Central memory CD8-positive, alpha-beta T cell (primary cell): ENCODE data around the gene CLEC20A.

Experiments used
- ATAC-seq: fragments of 150-1000 bp; cut with Tn5 transposase; replicated peaks from 2 replicates; pipeline ENCODE4 v1.10.0; 2022; ENCODE audit warnings: mild to moderate bottlenecking, moderate FRiP score, moderate number of reproducible peaks; ENCODE audit not compliant: poor library complexity, severe bottlenecking; ENCODE audit errors: extremely low read depth
- DNase-seq, 2 donors: peaks; one replicate each; pipeline ENCODE4 v3.0.0; 2021; ENCODE audit warnings: low spot score in 2 of 2
- H3K27ac Mint-ChIP-seq: one replicate; pipeline ENCODE4 v1.8.0; 2022; ENCODE audit warnings: low read depth, mild to moderate bottlenecking, moderate library complexity, mixed read lengths
- H3K27me3 Mint-ChIP-seq: one replicate; pipeline ENCODE4 v1.8.0; 2022; ENCODE audit warnings: mixed read lengths
- H3K36me3 Mint-ChIP-seq: one replicate; pipeline ENCODE4 v1.8.0; 2022; ENCODE audit warnings: mild to moderate bottlenecking, moderate library complexity, mixed read lengths; ENCODE audit not compliant: insufficient read depth
- H3K4me1 Mint-ChIP-seq: one replicate; pipeline ENCODE4 v1.8.0; 2022; ENCODE audit warnings: mixed read lengths
- H3K4me3 Mint-ChIP-seq: one replicate; pipeline ENCODE4 v1.8.0; 2022; ENCODE audit warnings: mild to moderate bottlenecking, moderate library complexity, mixed read lengths
- H3K9me3 Mint-ChIP-seq: one replicate; pipeline ENCODE4 v1.8.0; 2022; ENCODE audit warnings: mixed read lengths

The CLEC20A gene

GRCh38 chr1:178490967-178491366, 5.8 kb downstream of the CLEC20A start:
- no peak for ATAC-seq
- H3K36me3 Mint-ChIP-seq = no peaks in the 10 kb centered on the region
- no peak overlapping the region for H3K27ac Mint-ChIP-seq
- no peak overlapping the region for H3K4me3 Mint-ChIP-seq
- no peak for DNase-seq
- peaks cover 38% of the 10 kb centered on the region for H3K27me3 Mint-ChIP-seq
- no peaks in the 10 kb centered on the region for H3K9me3 Mint-ChIP-seq
- H3K4me1 Mint-ChIP-seq = no peaks in the 10 kb centered on the region

- no peaks in the 10 kb centered on the region for H3K4me1 Mint-ChIP-seq
- H3K9me3 Mint-ChIP-seq = no peaks in the 10 kb centered on the region
- H3K27me3 Mint-ChIP-seq = peaks cover 38% of the 10 kb centered on the region
- no peak overlapping the region for H3K27ac Mint-ChIP-seq
- no peaks in the 10 kb centered on the region for H3K36me3 Mint-ChIP-seq
- ATAC-seq (no peak), DNase-seq (no peak)
- no peak overlapping the region for H3K4me3 Mint-ChIP-seq
Observed at GRCh38 chr1:178490136-178490535, 6.6 kb downstream of the CLEC20A start.

DNA sequence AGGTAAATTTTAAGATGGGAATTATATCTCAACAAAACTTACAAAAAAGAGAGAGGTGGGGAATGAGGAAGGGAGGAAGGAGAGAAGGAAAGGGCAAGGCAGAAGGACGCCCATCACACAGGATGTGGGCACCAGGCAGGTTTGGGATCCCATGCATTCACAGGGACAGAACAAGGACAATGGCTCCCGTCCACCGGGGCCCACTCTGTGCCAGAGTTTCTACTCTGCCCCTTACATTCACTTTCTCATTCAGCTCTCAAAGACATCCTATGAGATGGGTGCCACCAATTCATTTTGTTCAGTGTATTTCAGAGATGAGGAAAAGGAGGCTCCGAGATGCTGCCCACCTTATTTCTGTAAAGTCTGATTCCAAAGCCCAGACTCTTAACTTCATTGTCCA, 7.4 kb downstream of the CLEC20A start:
- no peak overlapping the region for H3K4me3 Mint-ChIP-seq
- ATAC-seq (no peak), DNase-seq (no peak)
- H3K9me3 Mint-ChIP-seq = no peaks in the 10 kb centered on the region
- H3K36me3 Mint-ChIP-seq = no peaks in the 10 kb centered on the region
- no peaks in the 10 kb centered on the region for H3K4me1 Mint-ChIP-seq
- peaks cover 38% of the 10 kb centered on the region for H3K27me3 Mint-ChIP-seq
- H3K27ac Mint-ChIP-seq = no peak overlapping the region

- Mint-ChIP-seq H3K27ac (no peak overlapping the region), H3K36me3 (no peaks in the 10 kb centered on the region), H3K9me3 (no peaks in the 10 kb centered on the region), H3K27me3 (peaks cover 38% of the 10 kb centered on the region), H3K4me3 (no peak overlapping the region), H3K4me1 (no peaks in the 10 kb centered on the region)
- ATAC-seq (no peak), DNase-seq (no peak)
Observed at GRCh38 chr1:178488393-178488792, 8.4 kb downstream of the CLEC20A start.

DNA sequence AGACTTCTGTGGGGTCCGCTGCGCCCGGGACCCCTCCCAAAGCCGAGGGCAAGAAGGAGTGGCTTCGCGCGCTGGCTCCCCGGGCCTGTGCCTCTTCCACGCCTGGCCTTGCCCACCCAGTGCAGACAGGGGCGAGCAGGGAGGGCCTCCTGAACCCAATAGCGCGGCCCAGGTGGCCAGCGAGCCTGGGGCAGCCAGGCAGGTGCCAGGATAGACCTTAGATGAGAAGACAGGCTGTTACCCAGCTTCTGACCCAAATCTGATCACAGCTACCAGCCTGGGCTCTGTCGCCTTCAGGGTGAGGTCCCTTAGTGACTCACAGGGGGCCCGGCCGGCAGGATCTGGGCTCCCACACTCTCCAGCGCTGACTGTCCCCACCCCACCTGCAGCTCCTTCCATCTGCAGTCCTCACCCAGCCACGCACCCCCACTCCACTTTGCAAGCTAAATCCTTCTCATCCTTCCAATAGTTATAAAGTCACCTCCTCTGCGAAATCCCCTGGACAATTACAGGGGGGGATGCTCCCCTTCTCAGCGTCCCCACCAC, 9.6 kb downstream of the CLEC20A start:
- H3K36me3 Mint-ChIP-seq = no peaks in the 10 kb centered on the region
- ATAC-seq = no peak
- no peaks in the 10 kb centered on the region for H3K9me3 Mint-ChIP-seq
- H3K4me1 Mint-ChIP-seq = no peaks in the 10 kb centered on the region
- DNase-seq = no peak
- H3K27me3 Mint-ChIP-seq = peaks cover 38% of the 10 kb centered on the region
- no peak overlapping the region for H3K4me3 Mint-ChIP-seq
- no peak overlapping the region for H3K27ac Mint-ChIP-seq

GRCh38 chr1:178486100-178487069, 10.4 kb downstream of the CLEC20A start:
- ATAC-seq (no peak), DNase-seq (no peak)
- Mint-ChIP-seq H3K9me3 (no peaks in the 10 kb centered on the region), H3K36me3 (no peaks in the 10 kb centered on the region), H3K27ac (no peak overlapping the region), H3K4me3 (no peak overlapping the region), H3K4me1 (no peaks in the 10 kb centered on the region), H3K27me3 (peaks cover 38% of the 10 kb centered on the region)

DNA sequence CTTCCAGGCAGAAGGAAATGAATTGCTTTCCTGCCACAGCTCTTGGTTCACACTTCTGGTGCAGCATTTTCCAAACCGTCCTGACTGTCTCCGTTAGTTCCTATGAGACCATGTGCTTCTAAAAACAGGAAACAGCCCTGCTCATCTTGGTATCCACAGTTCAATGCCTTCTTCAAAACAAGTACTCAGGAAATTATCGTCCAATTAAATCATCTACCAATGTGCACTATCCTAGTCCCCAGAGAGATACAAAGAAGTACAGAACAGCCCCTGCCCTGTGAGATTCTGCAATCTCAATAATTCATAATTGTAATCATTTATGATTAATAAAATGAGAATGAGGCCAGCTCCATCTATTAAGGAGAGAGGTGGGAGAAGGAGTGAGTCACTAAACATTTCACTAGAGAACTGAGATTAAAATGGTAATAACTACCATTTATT, 11.2 kb downstream of the CLEC20A start:
- H3K27me3 Mint-ChIP-seq = peaks cover 33% of the 10 kb centered on the region
- H3K4me3 Mint-ChIP-seq = no peak overlapping the region
- H3K4me1 Mint-ChIP-seq = no peaks in the 10 kb centered on the region
- H3K36me3 Mint-ChIP-seq = no peaks in the 10 kb centered on the region
- H3K9me3 Mint-ChIP-seq = no peaks in the 10 kb centered on the region
- DNase-seq (no peak), ATAC-seq (no peak)
- H3K27ac Mint-ChIP-seq = no peak overlapping the region

GRCh38 chr1:178484698-178485225, 12.0 kb downstream of the CLEC20A start:
- no peaks in the 10 kb centered on the region for H3K4me1 Mint-ChIP-seq
- H3K27me3 Mint-ChIP-seq = peaks cover 25% of the 10 kb centered on the region
- H3K36me3 Mint-ChIP-seq = no peaks in the 10 kb centered on the region
- H3K4me3 Mint-ChIP-seq = no peak overlapping the region
- DNase-seq (no peak), ATAC-seq (no peak)
- H3K27ac Mint-ChIP-seq = no peak overlapping the region
- no peaks in the 10 kb centered on the region for H3K9me3 Mint-ChIP-seq

DNA sequence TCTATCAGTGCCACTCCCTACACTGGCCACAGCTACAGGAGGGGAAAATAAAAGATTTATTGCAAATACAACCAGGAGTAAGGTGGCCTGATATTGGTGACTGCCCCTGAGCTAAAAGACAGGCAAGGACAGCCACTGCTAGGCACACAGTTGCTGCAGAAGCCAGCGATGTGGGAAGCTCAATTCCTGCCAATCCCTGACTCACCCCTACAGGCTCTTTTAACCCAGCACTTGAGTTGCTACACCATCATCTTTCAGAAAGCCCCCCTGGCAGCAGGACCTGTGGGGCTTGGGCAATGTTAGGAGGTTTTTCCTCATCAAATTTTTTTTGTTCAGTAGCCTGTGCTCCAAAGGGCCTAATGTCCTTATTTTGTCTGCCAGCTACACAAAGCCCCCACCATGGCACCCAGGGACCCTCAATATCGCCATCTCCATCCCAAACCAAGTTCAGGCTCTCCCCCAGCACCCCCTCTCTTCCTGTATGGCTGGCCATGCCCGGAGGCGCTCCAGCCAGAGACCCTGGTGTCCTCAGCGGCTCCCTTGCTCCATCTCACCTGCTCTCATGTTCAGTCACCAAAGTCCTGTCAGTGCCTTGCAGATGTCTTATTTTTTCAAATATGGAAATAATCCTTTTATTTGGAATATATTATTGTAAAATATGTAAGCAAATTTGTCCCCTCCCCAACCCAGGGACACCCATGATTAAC, 13.4 kb downstream of the CLEC20A start:
- Mint-ChIP-seq H3K4me1 (no peaks in the 10 kb centered on the region), H3K4me3 (no peak overlapping the region), H3K27me3 (peaks cover 14% of the 10 kb centered on the region), H3K9me3 (no peaks in the 10 kb centered on the region), H3K27ac (no peak overlapping the region), H3K36me3 (no peaks in the 10 kb centered on the region)
- no peak for DNase-seq
- no peak for ATAC-seq

GRCh38 chr1:178477841-178478240, 18.9 kb downstream of the CLEC20A start:
- DNase-seq = no peak
- Mint-ChIP-seq H3K4me1 (no peaks in the 10 kb centered on the region), H3K27me3 (peaks cover 39% of the 10 kb centered on the region), H3K4me3 (no peak overlapping the region), H3K27ac (no peak overlapping the region), H3K9me3 (no peaks in the 10 kb centered on the region), H3K36me3 (no peaks in the 10 kb centered on the region)
- ATAC-seq = no peak

GRCh38 chr1:178477373-178477772, 19.4 kb downstream of the CLEC20A start:
- DNase-seq (no peak), ATAC-seq (no peak)
- Mint-ChIP-seq H3K27me3 (peaks cover 43% of the 10 kb centered on the region), H3K27ac (no peak overlapping the region), H3K4me3 (no peak overlapping the region), H3K9me3 (no peaks in the 10 kb centered on the region), H3K4me1 (no peaks in the 10 kb centered on the region), H3K36me3 (no peaks in the 10 kb centered on the region)

DNA sequence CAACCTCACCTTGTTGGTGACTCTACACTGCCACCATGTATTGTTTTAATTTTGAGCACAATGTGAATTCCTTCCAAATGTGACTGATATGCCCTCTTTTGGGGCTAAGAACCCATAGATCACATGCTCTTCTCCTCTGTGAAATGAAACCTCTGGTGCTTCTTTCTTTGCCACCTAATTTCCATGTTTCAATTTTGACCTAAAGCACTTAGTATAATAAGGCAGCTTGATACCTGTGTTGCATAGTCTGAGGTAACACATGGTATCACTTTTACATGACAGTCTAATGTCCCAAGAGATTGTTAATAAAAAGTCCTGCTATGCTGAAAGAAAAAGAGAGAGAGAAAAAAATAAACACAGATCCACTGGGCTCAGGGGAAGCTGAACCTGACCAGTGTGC, 24.2 kb downstream of the CLEC20A start:
- H3K4me3 Mint-ChIP-seq = no peak overlapping the region
- peaks cover 55% of the 10 kb centered on the region for H3K27me3 Mint-ChIP-seq
- no peak overlapping the region for H3K27ac Mint-ChIP-seq
- no peak for DNase-seq
- no peak for ATAC-seq
- no peaks in the 10 kb centered on the region for H3K36me3 Mint-ChIP-seq
- no peaks in the 10 kb centered on the region for H3K9me3 Mint-ChIP-seq
- no peaks in the 10 kb centered on the region for H3K4me1 Mint-ChIP-seq
